HCT116 (cell line): ENCODE measurements around the gene MBLAC1. TPM values are rescaled to one million over a fixed set of nuclear protein-coding genes. Genes with fewer than 3 reads are reported as not detected.
"Not testable (repeated sequence)": the region's sequence is repeated elsewhere in the genome, so short reads cannot be mapped to it uniquely, and the experiment has no call there.

Experiments
- ATAC-seq: fragments of 200-7000 bp; cut with Tn5 transposase; 2 replicates; pipeline ENCODE4 v1.9.1; 2020; ENCODE audit warnings: mild to moderate bottlenecking, moderate library complexity
- BruUV-seq: library from RNA; stranded (reverse); fragments of 400-500 nt; replicated peaks from 2 replicates; lab custom pipeline; 2021; lab: Mats Ljungman, UMichigan
- CTCF ChIA-PET: fragments of 300-600 bp; sonication (Branson Sonifier 250); formaldehyde crosslinking; loops from one replicate; lab custom pipeline; 2021; ENCODE audit warnings: antibody characterized with exemption; lab: Charles Lee
- POLR2A ChIA-PET: fragments of 300-600, 350-600 bp; sonication (Branson Sonifier 250); formaldehyde crosslinking; loops from one replicate; lab custom pipeline; 2021; ENCODE audit warnings: antibody characterized with exemption; lab: Charles Lee
- RAD21 ChIA-PET, 2 experiments: fragments of 300-600 bp; sonication (Branson Sonifier 250); formaldehyde crosslinking; loops; one replicate each; lab custom pipeline; 2023; ENCODE audit warnings: low total read pairs in 2 of 2; ENCODE audit not compliant: uncharacterized antibody in 2 of 2, unreplicated experiment in 2 of 2, low non-redundant PET in 1 of 2; lab: Charles Lee
- DNase-seq: peaks from one replicate; pipeline ENCODE4 v3.0.0-alpha.2; 2010; ENCODE audit warnings: low read depth, low spot score
- H2AFZ ChIP-seq: fragments of 200-600 bp; shearing (Covaris generic), sonication (generic); 2 replicates; pipeline ENCODE4 v1.6.1; 2017; ENCODE audit warnings: low read depth, mixed run types, mixed read lengths, antibody characterized with exemption, low read length; ENCODE audit not compliant: poor library complexity, severe bottlenecking
- H3K27ac ChIP-seq: 2 replicates; pipeline ENCODE4 v1.5.1; 2012; ENCODE audit warnings: low read depth, low read length
- H3K27me3 ChIP-seq: fragments of 200-600 bp; sonication (generic); 2 replicates; pipeline ENCODE4 v1.6.1; 2016; ENCODE audit warnings: mixed run types, low read length, mixed read lengths; ENCODE audit not compliant: insufficient read depth
- H3K36me3 ChIP-seq, 2 experiments: fragments of 200-500 bp in 1 of 2; fragments of 200-600 bp in 1 of 2; sonication (Bioruptor generic) in 1 of 2; sonication (generic) in 1 of 2; 2 replicates each; pipeline versions ENCODE4 v1.5.1 to v1.6.1; 2014 to 2016; ENCODE audit warnings: low read length in 2 of 2, inconsistent platforms in 1 of 2, mixed read lengths in 1 of 2, mixed run types in 1 of 2; ENCODE audit not compliant: insufficient read depth in 2 of 2, control insufficient read depth in 1 of 2
- H3K4me1 ChIP-seq, 2 experiments: fragments of 200-600 bp in 1 of 2; sonication (generic) in 1 of 2; 2 replicates each; pipeline versions ENCODE4 v1.5.1 to v1.6.1; 2012 to 2017; ENCODE audit warnings: low read length in 2 of 2, inconsistent platforms in 1 of 2, mild to moderate bottlenecking in 1 of 2, mixed read lengths in 1 of 2, mixed run types in 1 of 2, moderate library complexity in 1 of 2; ENCODE audit not compliant: insufficient read depth in 2 of 2, control insufficient read depth in 1 of 2
- H3K4me2 ChIP-seq: fragments of 200-600 bp; sonication (generic); 2 replicates; pipeline ENCODE4 v1.6.1; 2017; ENCODE audit warnings: mixed run types, low read length, mixed read lengths
- H3K4me3 ChIP-seq, 2 experiments: fragments of 200-600 bp in 1 of 2; sonication (generic) in 1 of 2; replicated peaks in 1 of 2; 2 replicates each; pipeline ENCODE4 v1.5.1; 2011 to 2016; ENCODE audit warnings: low read length in 2 of 2, control low read depth in 1 of 2, low read depth in 1 of 2, mild to moderate bottlenecking in 1 of 2, mixed read lengths in 1 of 2, mixed run types in 1 of 2
- H3K79me2 ChIP-seq: fragments of 200-600 bp; sonication (generic); 2 replicates; pipeline ENCODE4 v1.6.1; 2017; ENCODE audit warnings: mild to moderate bottlenecking, mixed run types, low read length, moderate library complexity, mixed read lengths; ENCODE audit not compliant: insufficient read depth
- H3K9ac ChIP-seq: fragments of 200-600 bp; sonication (generic); 2 replicates; pipeline ENCODE4 v1.6.1; 2016; ENCODE audit warnings: low read length, mixed read lengths
- H3K9me2 ChIP-seq: fragments of 200-600 bp; sonication (generic), shearing (Covaris generic); 2 replicates; pipeline ENCODE4 v1.6.1; 2017; ENCODE audit warnings: mixed run types, mild to moderate bottlenecking, moderate library complexity; ENCODE audit not compliant: insufficient read depth
- H3K9me3 ChIP-seq, 2 experiments: fragments of 200-500 bp in 1 of 2; fragments of 200-600 bp in 1 of 2; sonication (Bioruptor generic) in 1 of 2; sonication (generic) in 1 of 2; 2 replicates each; pipeline ENCODE4 v1.6.1; 2014 to 2017; ENCODE audit warnings: low read length in 2 of 2, mixed read lengths in 2 of 2, inconsistent platforms in 1 of 2, low read depth in 1 of 2, mild to moderate bottlenecking in 1 of 2, mixed run types in 1 of 2, moderate library complexity in 1 of 2; ENCODE audit not compliant: control insufficient read depth in 1 of 2, insufficient read depth in 1 of 2
- H4K20me1 ChIP-seq: fragments of 200-600 bp; sonication (generic), shearing (Covaris generic); 2 replicates; pipeline ENCODE4 v1.6.1; 2017; ENCODE audit warnings: mixed run types, mild to moderate bottlenecking, moderate library complexity; ENCODE audit not compliant: insufficient read depth
- CEBPB ChIP-seq: IDR thresholded peaks from 2 replicates; pipeline ENCODE4 v1.6.1; 2012; ENCODE audit warnings: low read depth
- CTCF ChIP-seq, 3 experiments: fragments of 200-600 bp in 1 of 3; sonication (generic) in 1 of 3; IDR thresholded peaks in 2 of 3; conservative IDR thresholded peaks in 1 of 3; 2 replicates each; pipeline ENCODE4 v1.5.1; 2012 to 2017; ENCODE audit warnings: low read depth in 2 of 3, low read length in 2 of 3, antibody characterized with exemption in 1 of 3, borderline replicate concordance in 1 of 3, control low read depth in 1 of 3, mild to moderate bottlenecking in 1 of 3, mixed read lengths in 1 of 3, mixed run types in 1 of 3, moderate library complexity in 1 of 3; ENCODE audit not compliant: insufficient read depth in 1 of 3
- EGR1 ChIP-seq: IDR thresholded peaks from 2 replicates; pipeline ENCODE4 v1.6.1; 2012; ENCODE audit warnings: low read depth
- ELF1 ChIP-seq: IDR thresholded peaks from 2 replicates; pipeline ENCODE4 v1.6.1; 2012; ENCODE audit warnings: low read depth, borderline replicate concordance
- EZH2 ChIP-seq: fragments of 200-600 bp; sonication (generic); IDR thresholded peaks from 2 replicates; pipeline ENCODE4 v1.6.1; 2017; ENCODE audit warnings: antibody characterized with exemption, mixed run types
- EZH2phosphoT487 ChIP-seq: fragments of 200-600 bp; IDR thresholded peaks from 2 replicates; pipeline ENCODE4 v1.6.1; 2018; ENCODE audit warnings: antibody characterized with exemption, borderline replicate concordance
- FOSL1 ChIP-seq: IDR thresholded peaks from 2 replicates; pipeline ENCODE4 v1.6.1; 2012; ENCODE audit warnings: low read depth
- MAX ChIP-seq: IDR thresholded peaks from 2 replicates; pipeline ENCODE4 v1.6.1; 2012
- POLR2A ChIP-seq: IDR thresholded peaks from 2 replicates; pipeline ENCODE4 v1.7.0; 2011; ENCODE audit warnings: borderline replicate concordance; ENCODE audit not compliant: insufficient read depth, insufficient read length; ENCODE audit errors: extremely low read depth
- POLR2AphosphoS5 ChIP-seq: IDR thresholded peaks from 2 replicates; pipeline ENCODE4 v1.6.1; 2011; ENCODE audit warnings: mild to moderate bottlenecking, low read depth, low read length, moderate library complexity
- RAD21 ChIP-seq: IDR thresholded peaks from 2 replicates; pipeline ENCODE4 v1.6.1; 2012; ENCODE audit warnings: low read depth, mild to moderate bottlenecking
- SRF ChIP-seq: IDR thresholded peaks from 2 replicates; pipeline ENCODE4 v1.6.1; 2012; ENCODE audit warnings: low read depth
- ZBTB33 ChIP-seq: IDR thresholded peaks from 2 replicates; pipeline ENCODE4 v1.6.1; 2011; ENCODE audit warnings: mild to moderate bottlenecking, low read length, moderate library complexity; ENCODE audit not compliant: insufficient replicate concordance; ENCODE audit errors: extremely low read depth
- ZFX ChIP-seq: fragments of 450-650 bp; IDR thresholded peaks from 2 replicates; pipeline ENCODE4 v1.6.1; 2017
- intact Hi-C: fragments of 100-400 bp; cut with micrococcal nuclease; formaldehyde crosslinking; loops from 2 replicates; pipeline ENCODE4 v1.10.0; 2022
- total RNA-seq: library from RNA; stranded (reverse); gene quantifications from one replicate; pipeline ENCODE4 v1.2.1, GENCODE V29; 2021; ENCODE audit not compliant: unreplicated experiment

The MBLAC1 gene
- total RNA-seq, 1 experiment from 2014 or later = 2.0 TPM

DNA sequence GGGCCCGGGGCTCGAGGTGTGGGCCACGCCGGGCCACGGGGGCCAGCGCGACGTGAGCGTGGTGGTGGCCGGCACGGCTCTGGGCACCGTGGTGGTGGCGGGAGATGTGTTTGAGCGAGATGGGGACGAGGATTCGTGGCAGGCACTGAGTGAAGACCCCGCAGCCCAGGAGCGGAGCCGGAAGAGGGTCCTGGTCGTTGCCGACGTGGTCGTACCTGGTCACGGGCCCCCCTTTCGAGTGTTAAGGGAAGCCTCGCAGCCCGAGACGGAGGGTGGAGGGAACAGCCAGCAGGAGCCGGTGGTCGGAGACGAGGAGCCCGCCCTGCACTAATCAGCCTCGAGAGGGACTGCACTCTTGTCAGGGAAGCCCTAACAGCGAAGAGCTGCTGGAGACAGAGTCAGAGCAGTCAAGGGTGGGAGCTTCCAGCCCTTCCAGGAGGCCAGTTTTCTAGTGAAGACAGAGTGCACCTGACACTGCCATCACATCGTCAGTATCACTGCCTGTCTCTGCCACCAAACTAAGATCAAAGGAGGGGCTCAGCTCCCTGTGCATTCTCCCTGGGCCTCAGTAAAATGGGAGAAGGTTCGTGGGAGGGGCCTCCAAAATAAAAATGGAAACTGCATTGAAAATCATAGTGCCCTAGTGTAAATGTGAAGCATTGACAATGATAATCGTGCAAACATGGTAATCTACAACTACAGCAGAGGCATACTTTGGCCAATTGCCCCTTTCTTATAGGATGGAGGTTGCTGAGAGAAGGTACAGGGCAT lies 1.3 kb downstream of the MBLAC1 start (continued):
- TF ChIP-seq ELF1 = no peak

- Histone ChIP-seq H3K9me3 (no peaks in the 10 kb centered on the region), H3K9ac (no peak overlapping the region), H3K9me2 (no peaks in the 10 kb centered on the region), H3K36me3 (no peaks in the 10 kb centered on the region), H4K20me1 (no peaks in the 10 kb centered on the region), H3K27me3 (no peaks in the 10 kb centered on the region), H3K4me2 (peak overlapping the region; percentile 84), H3K79me2 (peaks cover 9% of the 10 kb centered on the region; the same call in 1 of the 2 replicates), H2AFZ (no peak overlapping the region), H3K27ac (no peak overlapping the region), H3K4me3 (no peak overlapping the region), H3K4me1 (peaks cover 37 to 54% of the 10 kb centered on the region in 2 experiments)
- RAD21 ChIA-PET = no interaction called here
- POLR2A ChIA-PET = interaction anchor here (0.9 to 1.4 kb wide), 3 partner anchors 20 to 209 kb away, joined by 3 to 4 read pairs (median 3); partner anchors contain the start of genes LAMTOR4 and TRIM4
- no peak for ATAC-seq
- TSS peak; percentile 19 for BruUV-seq
- CTCF ChIA-PET = no interaction called here
- no peak for DNase-seq
- intact Hi-C loops = no loop called here
- TF ChIP-seq ZBTB33 = no peak
- no peak for TF ChIP-seq MAX
- TF ChIP-seq POLR2AphosphoS5 = no peak
- no peak for TF ChIP-seq ZFX
- no peak for TF ChIP-seq EGR1
- no peak for TF ChIP-seq RAD21
- no peak for TF ChIP-seq SRF
- no peak for TF ChIP-seq CEBPB
- TF ChIP-seq EZH2phosphoT487 = no peak
- TF ChIP-seq CTCF (IDR thresholded peaks at IDR 0.05 in 2 of 3, conservative IDR thresholded peaks at IDR 0.05 in 1 of 3; ENCODE audit: borderline replicate concordance in 1 of 3, insufficient read depth in 1 of 3, low read depth in 2 of 3, low read length in 2 of 3) = no peak
- TF ChIP-seq EZH2 = no peak
- no peak for TF ChIP-seq FOSL1
- no peak for TF ChIP-seq POLR2A
- TF ChIP-seq, all 23 proteins: peak for 0
These were observed 1.8 kb downstream of the MBLAC1 start for GRCh38 chr7:100128637-100128963.

DNA sequence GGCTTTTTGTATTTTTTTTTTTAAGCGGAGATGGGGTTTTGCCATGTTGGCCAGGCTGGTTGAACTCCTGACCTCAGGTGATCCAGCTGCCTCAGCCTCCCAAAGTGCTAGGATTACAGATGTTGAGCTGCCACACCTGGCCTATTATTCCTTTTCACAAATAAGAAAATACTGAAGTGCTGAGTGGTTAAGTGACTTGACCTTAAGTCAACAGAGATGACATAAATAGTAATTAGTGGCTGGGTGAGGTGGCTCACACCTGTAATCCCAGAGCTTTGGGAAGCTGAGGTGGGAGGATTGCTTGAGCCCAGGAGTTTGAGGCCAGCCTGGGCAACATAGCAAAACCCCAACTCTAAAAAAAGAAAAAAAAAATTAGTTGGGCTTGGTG lies 3.4 kb downstream of the MBLAC1 start:
- DNase-seq, ATAC-seq, H2AFZ ChIP-seq, H3K4me3 ChIP-seq, POLR2A ChIA-PET, H3K9me2 ChIP-seq, H3K9ac ChIP-seq, H3K27me3 ChIP-seq, H3K79me2 ChIP-seq, H3K9me3 ChIP-seq, RAD21 ChIA-PET, H3K36me3 ChIP-seq, H4K20me1 ChIP-seq, BruUV-seq: not testable (repeated sequence)
- intact Hi-C loops = loop anchor here (1.0 to 5.0 kb wide), 2 partner anchors 136 to 212 kb away; no protein-coding TSS in a partner anchor
- Histone ChIP-seq H3K4me2 (peak overlapping the region; percentile 84), H3K4me1 (peaks cover 31 to 45% of the 10 kb centered on the region in 2 experiments), H3K27ac (peak overlapping the region; percentile 10)
- CTCF ChIA-PET = interaction anchor here (1.0 to 3.7 kb wide), 6 partner anchors 9 to 277 kb away, joined by 3 to 47 read pairs (median 8); partner anchors contain the start of genes AP4M1 and MCM7
